Measurements from ENCODE around the gene PDE3A. TPM values are rescaled to one million over a fixed set of nuclear protein-coding genes. Genes with fewer than 3 reads are reported as not detected.

PDE3A gene
- total RNA-seq, 2 experiments from 2014 or later, result not detected

- no peak for TF ChIP-seq EZH2phosphoT487 (IDR thresholded peaks at IDR 0.05; ENCODE audit: borderline replicate concordance, low read depth, low read length)
- TF ChIP-seq CTCF (conservative IDR thresholded peaks at IDR 0.05; ENCODE audit: low read length), result no peak
- ChIA-PET CTCF (ENCODE audit: unreplicated experiment) (no interaction called here), POLR2A (no interaction called here)
- no peaks in the 10 kb centered on the region for H3K79me2 ChIP-seq (ENCODE audit: insufficient read depth, low read depth, low read length)
- H2AFZ ChIP-seq (ENCODE audit: low read length), result no peak overlapping the region
- no TSS peak for BruUV-seq (replicated peaks)
- intact Hi-C loops (cut with micrococcal nuclease; ENCODE audit: unreplicated experiment), result no loop called here
- H3K4me2 ChIP-seq (ENCODE audit: low read length), result no peak overlapping the region
- H3K36me3 ChIP-seq (ENCODE audit: insufficient read depth, low read length), result no peaks in the 10 kb centered on the region
- no peaks in the 10 kb centered on the region for H3K4me1 ChIP-seq (ENCODE audit: insufficient read depth, low read length, poor library complexity, severe bottlenecking)
- H3K9me2 ChIP-seq (ENCODE audit: insufficient read depth, low read length), result no peaks in the 10 kb centered on the region
- no peak for DNase-seq (ENCODE audit: low spot score)
- H3K4me3 ChIP-seq (ENCODE audit: low read depth, low read length, poor library complexity, severe bottlenecking), result no peak overlapping the region
- no peaks in the 10 kb centered on the region for H3K9me3 ChIP-seq (ENCODE audit: low read length)
- H4K20me1 ChIP-seq (ENCODE audit: insufficient read depth, low read length), result no peaks in the 10 kb centered on the region
- H3K27ac ChIP-seq (ENCODE audit: low read depth, low read length, poor library complexity, severe bottlenecking), result no peak overlapping the region
Observed at GRCh38 chr12:20368651-20369304, 441 bp downstream of the PDE3A start.

GRCh38 chr12:20369305-20370013 is 1.1 kb downstream of the PDE3A start:
- Histone ChIP-seq H3K9me3 (ENCODE audit: low read length) (no peaks in the 10 kb centered on the region), H3K27ac (ENCODE audit: low read depth, low read length, poor library complexity, severe bottlenecking) (no peak overlapping the region), H3K4me1 (ENCODE audit: insufficient read depth, low read length, poor library complexity, severe bottlenecking) (no peaks in the 10 kb centered on the region), H4K20me1 (ENCODE audit: insufficient read depth, low read length) (no peaks in the 10 kb centered on the region), H3K4me2 (ENCODE audit: low read length) (no peak overlapping the region), H3K9me2 (ENCODE audit: insufficient read depth, low read length) (no peaks in the 10 kb centered on the region), H2AFZ (ENCODE audit: low read length) (no peak overlapping the region), H3K79me2 (ENCODE audit: insufficient read depth, low read depth, low read length) (no peaks in the 10 kb centered on the region), H3K4me3 (ENCODE audit: low read depth, low read length, poor library complexity, severe bottlenecking) (no peak overlapping the region), H3K36me3 (ENCODE audit: insufficient read depth, low read length) (no peaks in the 10 kb centered on the region)
- TF ChIP-seq CTCF (conservative IDR thresholded peaks at IDR 0.05; ENCODE audit: low read length) (no peak), EZH2phosphoT487 (IDR thresholded peaks at IDR 0.05; ENCODE audit: borderline replicate concordance, low read depth, low read length) (no peak)
- ChIA-PET POLR2A (no interaction called here), CTCF (ENCODE audit: unreplicated experiment) (no interaction called here)
- DNase-seq (ENCODE audit: low spot score), result no peak
- intact Hi-C loops (cut with micrococcal nuclease; ENCODE audit: unreplicated experiment), result no loop called here
- BruUV-seq (replicated peaks), result no TSS peak

- Histone ChIP-seq H3K79me2 (ENCODE audit: insufficient read depth, low read depth, low read length) (no peaks in the 10 kb centered on the region), H3K4me3 (ENCODE audit: low read depth, low read length, poor library complexity, severe bottlenecking) (no peak overlapping the region), H3K4me1 (ENCODE audit: insufficient read depth, low read length, poor library complexity, severe bottlenecking) (no peaks in the 10 kb centered on the region), H3K9me3 (ENCODE audit: low read length) (no peaks in the 10 kb centered on the region), H3K27ac (ENCODE audit: low read depth, low read length, poor library complexity, severe bottlenecking) (no peak overlapping the region), H2AFZ (ENCODE audit: low read length) (no peak overlapping the region), H3K4me2 (ENCODE audit: low read length) (no peak overlapping the region), H4K20me1 (ENCODE audit: insufficient read depth, low read length) (no peaks in the 10 kb centered on the region), H3K9me2 (ENCODE audit: insufficient read depth, low read length) (no peaks in the 10 kb centered on the region), H3K36me3 (ENCODE audit: insufficient read depth, low read length) (no peaks in the 10 kb centered on the region)
- ChIA-PET POLR2A (no interaction called here), CTCF (ENCODE audit: unreplicated experiment) (no interaction called here)
- TF ChIP-seq EZH2phosphoT487 (IDR thresholded peaks at IDR 0.05; ENCODE audit: borderline replicate concordance, low read depth, low read length) (no peak), CTCF (conservative IDR thresholded peaks at IDR 0.05; ENCODE audit: low read length) (no peak)
- intact Hi-C loops (cut with micrococcal nuclease; ENCODE audit: unreplicated experiment), result no loop called here
- DNase-seq (ENCODE audit: low spot score), result no peak
- no TSS peak for BruUV-seq (replicated peaks)
Observed at GRCh38 chr12:20370014-20370386, 1.7 kb downstream of the PDE3A start.
